HL-60 (cell line): Measurements from ENCODE around the gene CUL2.
A peak's percentile ranks its signal among the peaks of the same experiment; 100 is the strongest.

Source experiments
- DNase-seq, 2 experiments: peaks; one replicate each; pipeline ENCODE4 v3.0.0-alpha.2; 2010 to 2020; ENCODE audit warnings: low read depth in 1 of 2, low spot score in 1 of 2
- H3K27ac ChIP-seq: fragments of 250-450 bp; sonication (Bioruptor Pico); replicated peaks from 2 replicates; pipeline ENCODE4 v1.5.1; 2020; ENCODE audit warnings: mild to moderate bottlenecking, moderate library complexity
- H3K27me3 ChIP-seq: fragments of 250-450 bp; sonication (Bioruptor Pico); 2 replicates; pipeline ENCODE4 v1.5.1; 2021; ENCODE audit warnings: mild to moderate bottlenecking, moderate library complexity; ENCODE audit not compliant: insufficient read depth, poor library complexity, severe bottlenecking
- H3K4me3 ChIP-seq: replicated peaks from 2 replicates; pipeline ENCODE4 v1.5.1; 2011; ENCODE audit warnings: mild to moderate bottlenecking, control low read depth, low read length; ENCODE audit not compliant: insufficient read depth
- GABPA ChIP-seq: IDR thresholded peaks from 2 replicates; pipeline ENCODE4 v1.6.1; 2012; ENCODE audit warnings: low read depth
- POLR2AphosphoS5 ChIP-seq: IDR thresholded peaks from 2 replicates; pipeline ENCODE4 v1.6.1; 2012; ENCODE audit warnings: low read depth
- SPI1 ChIP-seq: IDR thresholded peaks from 2 replicates; pipeline ENCODE4 v1.6.1; 2012; ENCODE audit warnings: low read depth, mild to moderate bottlenecking, borderline replicate concordance
- TF ChIP-seq, protein P1 (sequence below): IDR thresholded peaks from one replicate; pipeline ENCODE4 v1.5.1; 2011; ENCODE audit warnings: low read length, control low read depth, inconsistent platforms; ENCODE audit not compliant: insufficient read depth
- TF ChIP-seq, protein P2 (sequence below): IDR thresholded peaks from 2 replicates; pipeline ENCODE4 v1.6.1; 2012; ENCODE audit warnings: low read depth; ENCODE audit not compliant: insufficient replicate concordance

Gene CUL2

DNA sequence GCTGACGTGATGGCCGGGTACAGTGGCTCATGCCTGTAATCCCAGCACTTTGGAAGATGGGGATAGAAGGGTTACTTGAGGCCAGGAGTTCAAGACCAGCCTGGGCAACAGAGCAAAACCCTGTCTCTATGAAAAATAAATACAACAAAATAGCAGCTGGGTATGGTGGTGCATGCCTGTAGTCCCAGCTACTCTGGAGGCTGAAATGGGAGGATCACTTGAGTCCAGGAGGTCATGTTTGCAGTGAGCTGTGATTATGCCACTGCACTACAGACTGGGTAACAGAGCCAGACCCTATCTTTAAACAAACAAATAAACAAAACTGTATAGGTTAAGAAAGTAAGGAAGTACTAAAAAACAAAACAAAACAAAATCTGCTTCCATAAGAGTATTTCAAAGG lies 6.2 kb upstream of the CUL2 start:
- no peak for TF ChIP-seq GABPA
- TF ChIP-seq, protein P1, sequence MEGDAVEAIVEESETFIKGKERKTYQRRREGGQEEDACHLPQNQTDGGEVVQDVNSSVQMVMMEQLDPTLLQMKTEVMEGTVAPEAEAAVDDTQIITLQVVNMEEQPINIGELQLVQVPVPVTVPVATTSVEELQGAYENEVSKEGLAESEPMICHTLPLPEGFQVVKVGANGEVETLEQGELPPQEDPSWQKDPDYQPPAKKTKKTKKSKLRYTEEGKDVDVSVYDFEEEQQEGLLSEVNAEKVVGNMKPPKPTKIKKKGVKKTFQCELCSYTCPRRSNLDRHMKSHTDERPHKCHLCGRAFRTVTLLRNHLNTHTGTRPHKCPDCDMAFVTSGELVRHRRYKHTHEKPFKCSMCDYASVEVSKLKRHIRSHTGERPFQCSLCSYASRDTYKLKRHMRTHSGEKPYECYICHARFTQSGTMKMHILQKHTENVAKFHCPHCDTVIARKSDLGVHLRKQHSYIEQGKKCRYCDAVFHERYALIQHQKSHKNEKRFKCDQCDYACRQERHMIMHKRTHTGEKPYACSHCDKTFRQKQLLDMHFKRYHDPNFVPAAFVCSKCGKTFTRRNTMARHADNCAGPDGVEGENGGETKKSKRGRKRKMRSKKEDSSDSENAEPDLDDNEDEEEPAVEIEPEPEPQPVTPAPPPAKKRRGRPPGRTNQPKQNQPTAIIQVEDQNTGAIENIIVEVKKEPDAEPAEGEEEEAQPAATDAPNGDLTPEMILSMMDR, result no peak
- TF ChIP-seq POLR2AphosphoS5, result no peak
- TF ChIP-seq, protein P2, sequence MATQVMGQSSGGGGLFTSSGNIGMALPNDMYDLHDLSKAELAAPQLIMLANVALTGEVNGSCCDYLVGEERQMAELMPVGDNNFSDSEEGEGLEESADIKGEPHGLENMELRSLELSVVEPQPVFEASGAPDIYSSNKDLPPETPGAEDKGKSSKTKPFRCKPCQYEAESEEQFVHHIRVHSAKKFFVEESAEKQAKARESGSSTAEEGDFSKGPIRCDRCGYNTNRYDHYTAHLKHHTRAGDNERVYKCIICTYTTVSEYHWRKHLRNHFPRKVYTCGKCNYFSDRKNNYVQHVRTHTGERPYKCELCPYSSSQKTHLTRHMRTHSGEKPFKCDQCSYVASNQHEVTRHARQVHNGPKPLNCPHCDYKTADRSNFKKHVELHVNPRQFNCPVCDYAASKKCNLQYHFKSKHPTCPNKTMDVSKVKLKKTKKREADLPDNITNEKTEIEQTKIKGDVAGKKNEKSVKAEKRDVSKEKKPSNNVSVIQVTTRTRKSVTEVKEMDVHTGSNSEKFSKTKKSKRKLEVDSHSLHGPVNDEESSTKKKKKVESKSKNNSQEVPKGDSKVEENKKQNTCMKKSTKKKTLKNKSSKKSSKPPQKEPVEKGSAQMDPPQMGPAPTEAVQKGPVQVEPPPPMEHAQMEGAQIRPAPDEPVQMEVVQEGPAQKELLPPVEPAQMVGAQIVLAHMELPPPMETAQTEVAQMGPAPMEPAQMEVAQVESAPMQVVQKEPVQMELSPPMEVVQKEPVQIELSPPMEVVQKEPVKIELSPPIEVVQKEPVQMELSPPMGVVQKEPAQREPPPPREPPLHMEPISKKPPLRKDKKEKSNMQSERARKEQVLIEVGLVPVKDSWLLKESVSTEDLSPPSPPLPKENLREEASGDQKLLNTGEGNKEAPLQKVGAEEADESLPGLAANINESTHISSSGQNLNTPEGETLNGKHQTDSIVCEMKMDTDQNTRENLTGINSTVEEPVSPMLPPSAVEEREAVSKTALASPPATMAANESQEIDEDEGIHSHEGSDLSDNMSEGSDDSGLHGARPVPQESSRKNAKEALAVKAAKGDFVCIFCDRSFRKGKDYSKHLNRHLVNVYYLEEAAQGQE, result no peak
- Histone ChIP-seq H3K27me3 (no peaks in the 10 kb centered on the region), H3K27ac (no peak overlapping the region), H3K4me3 (no peak overlapping the region)
- DNase-seq, result no peak

DNA sequence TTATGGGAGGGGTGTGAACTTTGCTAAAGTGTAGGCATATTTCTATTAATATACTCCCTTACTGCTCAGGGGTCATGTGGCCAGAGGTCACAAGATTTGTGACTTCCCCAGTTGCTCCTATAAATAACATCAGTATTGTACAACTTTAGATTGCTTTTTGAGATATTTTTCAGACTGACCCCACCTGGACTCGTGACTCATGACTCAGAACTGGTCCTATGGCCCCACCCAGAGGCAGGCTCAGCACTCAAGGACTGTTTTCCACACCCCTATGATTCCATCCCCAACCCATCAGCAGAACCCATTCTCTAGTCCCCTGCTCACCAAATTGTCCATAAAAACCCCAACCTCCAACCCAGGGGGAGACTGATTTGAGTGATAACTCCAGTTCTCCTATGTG lies 2.7 kb upstream of the CUL2 start:
- H3K27ac ChIP-seq, result no peak overlapping the region
- no peaks in the 10 kb centered on the region for H3K27me3 ChIP-seq
- peak; percentile 1 to 32 for DNase-seq
- H3K4me3 ChIP-seq, result no peak overlapping the region
- TF ChIP-seq, protein P2, result no peak
- TF ChIP-seq, protein P1, result no peak
- TF ChIP-seq POLR2AphosphoS5 (no peak), GABPA (no peak), SPI1 (no peak)

DNA sequence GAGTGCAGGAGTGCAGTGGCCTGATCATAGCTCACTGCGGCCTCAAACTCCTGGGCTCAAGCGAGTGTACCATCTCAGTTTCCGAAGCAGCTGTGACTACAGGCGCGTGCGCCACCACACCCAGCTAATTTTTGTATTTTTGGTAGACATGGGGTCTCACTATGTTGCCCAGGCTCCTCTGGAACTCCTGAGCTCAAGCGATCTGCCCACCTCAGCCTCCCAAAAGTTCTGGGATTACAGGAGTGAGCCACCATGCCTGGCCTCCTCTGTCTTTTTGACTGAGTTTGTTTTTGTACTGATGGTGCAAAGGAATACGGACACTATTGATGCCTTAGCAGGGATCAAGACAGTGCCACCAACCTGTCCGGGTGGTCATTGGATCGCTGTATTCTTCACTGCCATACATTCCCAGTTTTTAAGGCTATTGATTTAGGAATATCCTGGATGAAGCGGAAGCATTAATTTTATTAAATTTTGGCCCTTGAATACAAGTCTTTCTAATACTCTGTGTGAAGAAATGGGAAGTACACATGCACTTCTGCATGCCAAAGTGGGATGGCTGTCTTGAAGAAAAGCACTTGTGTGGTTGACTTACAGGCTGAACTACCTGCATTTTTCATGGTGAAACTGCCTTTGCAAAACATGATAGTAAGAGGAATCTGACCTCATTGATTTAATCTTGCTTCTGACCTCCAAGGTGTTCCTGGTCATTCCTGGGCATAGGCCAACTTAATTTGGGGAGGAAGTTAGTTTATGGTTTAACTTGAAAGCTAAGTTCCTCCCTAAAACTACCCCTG lies 2.1 kb upstream of the CUL2 start:
- Histone ChIP-seq H3K4me3 (no peak overlapping the region), H3K27ac (peak overlapping the region; percentile 12; the same call in 1 of the 2 replicates), H3K27me3 (no peaks in the 10 kb centered on the region)
- TF ChIP-seq POLR2AphosphoS5 (no peak), GABPA (no peak), SPI1 (0 out of 2 replicates have a peak, but pooled peaks have one; percentile 4)
- TF ChIP-seq, protein P2, result no peak
- TF ChIP-seq, protein P1, result no peak
- peak in 1 of 2 experiments; percentile 3 for DNase-seq
